ENCODE measurements around the gene TMPRSS6. TPM values are rescaled to one million over a fixed set of nuclear protein-coding genes. Genes with fewer than 3 reads are reported as not detected.
"Not testable (repeated sequence)": the region's sequence is repeated elsewhere in the genome, so short reads cannot be mapped to it uniquely, and the experiment has no call there.

The TMPRSS6 gene
- total and polyA plus RNA-seq, 8 donors: 0.45 to 1.5 (median 0.64) TPM; not detected in 1

DNA sequence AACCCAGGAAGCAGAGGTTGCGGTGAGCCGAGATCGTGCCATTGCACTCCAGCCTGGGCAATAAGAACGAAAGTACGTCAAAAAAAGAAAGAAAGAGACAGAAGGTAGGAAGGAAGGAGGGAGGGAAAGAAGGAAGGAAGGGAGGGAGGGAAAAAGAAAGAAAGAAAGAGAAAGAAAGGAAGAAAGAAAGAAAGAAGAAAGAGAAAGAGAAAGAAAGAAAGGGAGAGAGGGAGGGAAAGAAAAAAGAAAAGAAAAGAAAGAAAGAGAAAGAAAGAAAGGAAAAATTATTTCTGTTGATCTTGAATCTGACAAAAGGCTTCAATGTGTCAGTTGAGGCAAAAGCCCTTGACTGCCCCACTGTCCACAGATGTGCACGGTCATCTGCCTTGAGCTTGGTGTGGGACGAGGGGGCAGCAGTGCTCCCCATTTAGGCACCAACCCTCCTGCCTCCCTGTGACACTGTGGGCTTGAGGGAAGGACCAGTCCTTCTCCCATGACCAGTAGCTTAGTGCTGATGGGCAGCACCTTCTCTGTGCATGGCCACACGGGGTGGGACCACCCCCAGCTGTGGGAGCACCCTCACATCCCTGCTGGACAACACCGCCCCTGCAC, 33.6 kb downstream of the TMPRSS6 start:
- ATAC-seq: no peak
- Histone ChIP-seq H3K36me3 (no peaks in the 10 kb centered on the region), H3K27me3 (peaks cover 0 to 48% of the 10 kb centered on the region in 2 donors), H3K4me3 (no peak overlapping the region), H3K4me1 (peaks cover 0 to 6% of the 10 kb centered on the region in 2 donors), H3K27ac (no peak overlapping the region), H3K9me3 (no peaks in the 10 kb centered on the region)
- TF ChIP-seq, protein P1, sequence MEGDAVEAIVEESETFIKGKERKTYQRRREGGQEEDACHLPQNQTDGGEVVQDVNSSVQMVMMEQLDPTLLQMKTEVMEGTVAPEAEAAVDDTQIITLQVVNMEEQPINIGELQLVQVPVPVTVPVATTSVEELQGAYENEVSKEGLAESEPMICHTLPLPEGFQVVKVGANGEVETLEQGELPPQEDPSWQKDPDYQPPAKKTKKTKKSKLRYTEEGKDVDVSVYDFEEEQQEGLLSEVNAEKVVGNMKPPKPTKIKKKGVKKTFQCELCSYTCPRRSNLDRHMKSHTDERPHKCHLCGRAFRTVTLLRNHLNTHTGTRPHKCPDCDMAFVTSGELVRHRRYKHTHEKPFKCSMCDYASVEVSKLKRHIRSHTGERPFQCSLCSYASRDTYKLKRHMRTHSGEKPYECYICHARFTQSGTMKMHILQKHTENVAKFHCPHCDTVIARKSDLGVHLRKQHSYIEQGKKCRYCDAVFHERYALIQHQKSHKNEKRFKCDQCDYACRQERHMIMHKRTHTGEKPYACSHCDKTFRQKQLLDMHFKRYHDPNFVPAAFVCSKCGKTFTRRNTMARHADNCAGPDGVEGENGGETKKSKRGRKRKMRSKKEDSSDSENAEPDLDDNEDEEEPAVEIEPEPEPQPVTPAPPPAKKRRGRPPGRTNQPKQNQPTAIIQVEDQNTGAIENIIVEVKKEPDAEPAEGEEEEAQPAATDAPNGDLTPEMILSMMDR (IDR thresholded peaks at IDR 0.05): no peak
- intact Hi-C loops (cut with DNase I): loop anchor here in 1 of 2 donors (10.0 kb wide), 1 partner anchor 129 kb away; no protein-coding TSS in a partner anchor
- no peak for DNase-seq

DNA sequence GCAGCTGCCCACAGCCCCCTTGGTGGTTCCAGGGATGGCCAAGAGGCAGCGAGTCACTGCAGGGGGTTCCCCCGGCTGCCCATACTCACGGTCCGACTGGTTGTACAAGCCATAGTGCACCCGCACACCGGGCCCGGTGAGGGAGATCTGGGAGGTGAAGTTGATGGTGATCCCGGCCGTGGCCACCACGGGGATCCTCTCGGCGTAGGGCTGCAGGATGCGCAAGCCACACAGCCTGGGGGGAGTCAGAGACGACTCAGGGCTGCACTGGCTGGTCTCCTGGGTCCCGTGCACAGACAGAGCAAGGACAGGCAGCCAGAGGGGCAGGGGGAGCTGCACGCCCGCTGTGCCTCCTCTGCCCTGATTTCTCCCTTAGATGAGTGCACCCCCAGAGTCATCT, 34.5 kb downstream of the TMPRSS6 start:
- TF ChIP-seq, protein P1 (IDR thresholded peaks at IDR 0.05): no peak
- Histone ChIP-seq H3K27me3 (peaks cover 0 to 57% of the 10 kb centered on the region in 2 donors), H3K4me1 (peaks cover 0 to 6% of the 10 kb centered on the region in 2 donors), H3K36me3 (no peaks in the 10 kb centered on the region), H3K9me3 (no peaks in the 10 kb centered on the region), H3K27ac (no peak overlapping the region), H3K4me3 (no peak overlapping the region)
- DNase-seq (peak in 1 of 4 donors; percentile 72), ATAC-seq (no peak)
- intact Hi-C loops (cut with DNase I): loop anchor here in 1 of 2 donors (10.0 kb wide), 1 partner anchor 130 kb away; no protein-coding TSS in a partner anchor

DNA sequence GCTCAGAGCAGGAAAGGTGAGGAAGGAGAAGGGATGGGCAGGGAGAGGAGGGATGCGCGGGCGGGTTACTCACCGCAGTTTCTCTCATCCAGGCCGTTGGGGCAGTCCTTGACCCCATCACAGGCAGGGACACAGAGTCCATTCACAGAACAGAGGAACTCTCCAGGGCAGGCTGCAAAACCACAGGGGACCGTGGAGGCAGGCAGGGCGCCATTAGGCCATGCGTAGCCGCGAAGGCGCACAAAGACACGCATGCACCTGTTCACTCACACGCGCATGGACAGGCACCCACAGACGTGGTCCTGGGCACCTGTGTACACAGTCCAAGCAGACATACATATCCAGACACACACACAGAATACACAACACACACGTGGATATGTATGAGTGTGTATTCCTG, 35.0 kb downstream of the TMPRSS6 start:
- peaks cover 0 to 62% of the 10 kb centered on the region in 2 donors for H3K27me3 ChIP-seq

DNA sequence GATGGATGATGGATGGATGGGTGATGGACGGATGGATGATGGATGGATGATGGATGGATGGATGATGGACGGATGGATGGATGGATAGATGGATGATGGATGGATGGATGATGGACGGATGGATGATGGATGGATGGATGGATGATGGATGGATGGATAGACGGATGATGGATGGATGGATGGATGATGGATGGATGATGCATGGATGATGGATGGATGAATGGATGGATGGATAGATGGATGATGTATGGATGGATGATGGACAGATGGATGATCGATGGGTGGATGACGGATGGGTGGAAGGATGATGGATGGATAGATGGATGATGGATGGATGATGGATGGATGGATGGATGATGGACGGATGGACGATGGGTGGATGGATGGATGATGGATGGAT, 36.8 kb downstream of the TMPRSS6 start:
- Histone ChIP-seq H3K9me3 (no peaks in the 10 kb centered on the region), H3K4me1 (no peaks in the 10 kb centered on the region), H3K36me3 (no peaks in the 10 kb centered on the region), H3K27me3 (peaks cover 11 to 75% of the 10 kb centered on the region in 2 donors), H3K27ac (no peak overlapping the region), H3K4me3 (no peak overlapping the region)
- DNase-seq: no peak
- ATAC-seq: no peak
- TF ChIP-seq, protein P1 (IDR thresholded peaks at IDR 0.05): no peak
- intact Hi-C loops (cut with DNase I): loop anchor here in 1 of 2 donors (10.0 kb wide), 1 partner anchor 132 kb away; no protein-coding TSS in a partner anchor

More for the DNA sequence above, 35.0 kb downstream of the TMPRSS6 start:
- TF ChIP-seq, protein P1 (IDR thresholded peaks at IDR 0.05): no peak
- intact Hi-C loops (cut with DNase I): loop anchor here in 1 of 2 donors (10.0 kb wide), 1 partner anchor 130 kb away; no protein-coding TSS in a partner anchor
- Histone ChIP-seq H3K27ac (no peak overlapping the region), H3K9me3 (no peaks in the 10 kb centered on the region), H3K4me1 (peaks cover 0 to 4% of the 10 kb centered on the region in 2 donors), H3K36me3 (no peaks in the 10 kb centered on the region), H3K4me3 (no peak overlapping the region)
- DNase-seq: peak in 1 of 4 donors; percentile 71
- no peak for ATAC-seq

DNA sequence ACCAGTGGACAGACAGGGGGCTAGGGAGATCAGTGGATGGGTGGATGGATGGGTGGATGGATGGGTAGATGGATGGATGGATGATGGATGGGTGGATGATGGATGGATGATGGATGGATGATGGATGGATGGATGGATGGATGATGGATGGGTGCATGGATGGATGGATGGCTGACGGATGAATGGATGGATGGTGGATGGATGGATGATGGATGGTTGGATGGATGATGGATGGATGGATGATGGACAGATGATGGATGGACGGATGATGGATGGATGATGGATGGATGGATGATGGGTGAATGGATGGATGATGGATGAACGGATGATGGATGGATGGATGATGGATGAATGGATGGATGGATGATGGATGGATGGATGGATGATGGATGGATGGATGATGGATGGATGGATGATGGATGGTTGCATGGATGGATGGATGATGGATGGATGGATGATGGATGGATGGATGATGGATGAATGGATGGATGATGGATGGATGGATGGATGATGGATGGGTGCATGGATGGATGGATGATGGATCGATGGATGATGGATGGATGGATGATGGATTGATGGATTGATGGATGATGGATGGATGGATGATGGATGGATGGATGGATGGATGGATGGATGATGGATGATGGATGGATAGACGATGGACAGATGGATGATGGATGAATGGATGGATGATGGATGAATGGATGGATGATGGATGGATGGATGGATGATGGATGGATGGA, 37.5 kb downstream of the TMPRSS6 start:
- ATAC-seq, H3K9me3 ChIP-seq, H3K36me3 ChIP-seq, H3K4me1 ChIP-seq, DNase-seq, H3K4me3 ChIP-seq, H3K27ac ChIP-seq: not testable (repeated sequence)
- intact Hi-C loops (cut with DNase I): loop anchor here in 1 of 2 donors (10.0 kb wide), 1 partner anchor 133 kb away; no protein-coding TSS in a partner anchor
- peaks cover 11 to 77% of the 10 kb centered on the region in 2 donors for H3K27me3 ChIP-seq
